ENCODE data around the gene CCDC60.

DNA sequence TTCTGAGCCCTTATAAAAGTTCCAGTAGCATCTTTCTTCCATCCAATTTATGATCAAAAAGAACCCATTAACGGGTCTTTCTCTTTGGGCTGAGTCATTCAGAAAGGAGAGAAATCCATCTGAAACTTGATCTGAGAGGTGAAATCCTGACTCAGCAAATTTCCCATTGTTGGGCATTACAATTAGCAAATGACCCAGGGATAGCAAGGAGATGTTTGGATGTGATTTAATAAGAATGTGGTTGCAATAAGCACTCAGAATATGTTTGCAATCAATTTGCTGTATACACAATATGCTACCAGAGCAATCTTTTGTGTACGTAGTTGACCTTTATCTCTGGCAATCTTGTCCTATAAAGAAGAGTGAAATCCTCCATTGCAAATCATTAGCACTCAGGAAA is 122.7 kb downstream of the CCDC60 start:
- TF ChIP-seq, protein P1, sequence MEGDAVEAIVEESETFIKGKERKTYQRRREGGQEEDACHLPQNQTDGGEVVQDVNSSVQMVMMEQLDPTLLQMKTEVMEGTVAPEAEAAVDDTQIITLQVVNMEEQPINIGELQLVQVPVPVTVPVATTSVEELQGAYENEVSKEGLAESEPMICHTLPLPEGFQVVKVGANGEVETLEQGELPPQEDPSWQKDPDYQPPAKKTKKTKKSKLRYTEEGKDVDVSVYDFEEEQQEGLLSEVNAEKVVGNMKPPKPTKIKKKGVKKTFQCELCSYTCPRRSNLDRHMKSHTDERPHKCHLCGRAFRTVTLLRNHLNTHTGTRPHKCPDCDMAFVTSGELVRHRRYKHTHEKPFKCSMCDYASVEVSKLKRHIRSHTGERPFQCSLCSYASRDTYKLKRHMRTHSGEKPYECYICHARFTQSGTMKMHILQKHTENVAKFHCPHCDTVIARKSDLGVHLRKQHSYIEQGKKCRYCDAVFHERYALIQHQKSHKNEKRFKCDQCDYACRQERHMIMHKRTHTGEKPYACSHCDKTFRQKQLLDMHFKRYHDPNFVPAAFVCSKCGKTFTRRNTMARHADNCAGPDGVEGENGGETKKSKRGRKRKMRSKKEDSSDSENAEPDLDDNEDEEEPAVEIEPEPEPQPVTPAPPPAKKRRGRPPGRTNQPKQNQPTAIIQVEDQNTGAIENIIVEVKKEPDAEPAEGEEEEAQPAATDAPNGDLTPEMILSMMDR (IDR thresholded peaks at IDR 0.05; ENCODE audit: low read depth, low read length, poor library complexity, severe bottlenecking) = no peak
- TF ChIP-seq EZH2phosphoT487 (IDR thresholded peaks at IDR 0.05; ENCODE audit: borderline replicate concordance, low read length) = no peak

All from DOHH2 (cell line).